HFFc6 (cell line): ENCODE data around the gene AKAP6. TPM values are rescaled to one million over a fixed set of nuclear protein-coding genes. Genes with fewer than 3 reads are reported as not detected.
"Not testable (repeated sequence)": the region's sequence is repeated elsewhere in the genome, so short reads cannot be mapped to it uniquely, and the experiment has no call there.

Experiments
- DNase-seq: peaks from one replicate; pipeline ENCODE4 v3.0.0-alpha.2; 2018
- H3K27ac Mint-ChIP-seq: 2 replicates; pipeline ENCODE4 v1.8.0; 2020; ENCODE audit warnings: mild to moderate bottlenecking, mixed read lengths
- H3K27me3 Mint-ChIP-seq: 2 replicates; pipeline ENCODE4 v1.8.0; 2021; ENCODE audit warnings: mild to moderate bottlenecking, moderate library complexity, mixed read lengths; ENCODE audit not compliant: insufficient read depth
- H3K36me3 Mint-ChIP-seq: 2 replicates; pipeline ENCODE4 v1.8.0; 2021; ENCODE audit warnings: low read depth, mixed read lengths
- H3K4me1 Mint-ChIP-seq: 2 replicates; pipeline ENCODE4 v1.8.0; 2020; ENCODE audit warnings: low read depth, mixed read lengths
- H3K4me3 Mint-ChIP-seq: 2 replicates; pipeline ENCODE4 v1.8.0; 2020; ENCODE audit warnings: mild to moderate bottlenecking, moderate library complexity, mixed read lengths
- H3K9me3 Mint-ChIP-seq: 2 replicates; pipeline ENCODE4 v1.8.0; 2020; ENCODE audit warnings: mild to moderate bottlenecking, mixed read lengths
- total RNA-seq, 6 experiments: library from RNA; stranded (reverse); fragmentation: NEBNext Ultra II Directional; extraction: Animal tissue kit (Norgen Biotek cat#: 25700); gene quantifications; 2 replicates in 1 of 6; 3 replicates in 5 of 6; pipeline ENCODE4 v1.2.3, GENCODE V29; 2021
- TF ChIP-seq, protein P1 (sequence below): fragments of 200-600 bp; sonication (generic); IDR thresholded peaks from 2 replicates; pipeline ENCODE4 v1.5.0; 2021; ENCODE audit warnings: antibody characterized with exemption, mild to moderate bottlenecking

AKAP6 gene
- total RNA-seq, 6 experiments from 2014 or later: 6.1 to 9.8 (median 6.5) TPM

- H3K36me3 Mint-ChIP-seq: no peaks in the 10 kb centered on the region
- H3K4me1 Mint-ChIP-seq: peaks cover 23% of the 10 kb centered on the region
- no peak overlapping the region; the same call in none of the 2 replicates for H3K27ac Mint-ChIP-seq
- H3K4me3 Mint-ChIP-seq: peak overlapping the region; percentile 55
- H3K9me3 Mint-ChIP-seq: no peaks in the 10 kb centered on the region
- DNase-seq: peak; percentile 97
- H3K27me3 Mint-ChIP-seq: no peaks in the 10 kb centered on the region; the same call in 1 of the 2 replicates
- TF ChIP-seq, protein P1, sequence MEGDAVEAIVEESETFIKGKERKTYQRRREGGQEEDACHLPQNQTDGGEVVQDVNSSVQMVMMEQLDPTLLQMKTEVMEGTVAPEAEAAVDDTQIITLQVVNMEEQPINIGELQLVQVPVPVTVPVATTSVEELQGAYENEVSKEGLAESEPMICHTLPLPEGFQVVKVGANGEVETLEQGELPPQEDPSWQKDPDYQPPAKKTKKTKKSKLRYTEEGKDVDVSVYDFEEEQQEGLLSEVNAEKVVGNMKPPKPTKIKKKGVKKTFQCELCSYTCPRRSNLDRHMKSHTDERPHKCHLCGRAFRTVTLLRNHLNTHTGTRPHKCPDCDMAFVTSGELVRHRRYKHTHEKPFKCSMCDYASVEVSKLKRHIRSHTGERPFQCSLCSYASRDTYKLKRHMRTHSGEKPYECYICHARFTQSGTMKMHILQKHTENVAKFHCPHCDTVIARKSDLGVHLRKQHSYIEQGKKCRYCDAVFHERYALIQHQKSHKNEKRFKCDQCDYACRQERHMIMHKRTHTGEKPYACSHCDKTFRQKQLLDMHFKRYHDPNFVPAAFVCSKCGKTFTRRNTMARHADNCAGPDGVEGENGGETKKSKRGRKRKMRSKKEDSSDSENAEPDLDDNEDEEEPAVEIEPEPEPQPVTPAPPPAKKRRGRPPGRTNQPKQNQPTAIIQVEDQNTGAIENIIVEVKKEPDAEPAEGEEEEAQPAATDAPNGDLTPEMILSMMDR: no peak
Measured at GRCh38 chr14:32372154-32372553, 43.1 kb downstream of the AKAP6 start.

GRCh38 chr14:32373174-32373573 lies 44.1 kb downstream of the AKAP6 start:
- not testable (repeated sequence) for H3K27ac Mint-ChIP-seq, DNase-seq
- peaks cover 13% of the 10 kb centered on the region for H3K4me1 Mint-ChIP-seq

DNA sequence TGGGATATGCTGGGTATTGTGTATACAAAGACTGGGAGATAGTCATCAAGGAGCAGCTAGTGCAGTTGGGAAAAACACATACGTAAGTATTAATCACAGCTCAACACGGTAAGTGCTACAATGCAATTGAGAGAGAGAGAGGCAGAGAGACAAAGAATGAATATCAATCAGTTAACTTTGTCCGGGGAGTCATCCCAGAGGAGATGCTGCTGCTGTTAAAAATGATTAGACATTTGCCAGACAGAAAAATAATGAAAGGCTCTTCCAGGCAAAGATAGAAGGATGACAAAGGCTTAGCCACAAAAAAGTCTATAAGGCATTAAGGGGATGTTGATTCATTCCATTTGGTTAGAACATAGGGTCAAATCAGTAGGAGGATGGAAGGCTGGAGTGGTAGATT lies 45.1 kb downstream of the AKAP6 start:
- DNase-seq: peak; percentile 24
- no peaks in the 10 kb centered on the region; the same call in 1 of the 2 replicates for H3K27me3 Mint-ChIP-seq
- no peak overlapping the region for H3K4me3 Mint-ChIP-seq
- no peaks in the 10 kb centered on the region for H3K36me3 Mint-ChIP-seq
- TF ChIP-seq, protein P1: no peak
- no peaks in the 10 kb centered on the region for H3K9me3 Mint-ChIP-seq
- H3K4me1 Mint-ChIP-seq: peaks cover 5% of the 10 kb centered on the region
- no peak overlapping the region for H3K27ac Mint-ChIP-seq

More at GRCh38 chr14:32373174-32373573, 44.1 kb downstream of the AKAP6 start:
- H3K27me3 Mint-ChIP-seq, H3K4me3 Mint-ChIP-seq, H3K9me3 Mint-ChIP-seq, H3K36me3 Mint-ChIP-seq: not testable (repeated sequence)

DNA sequence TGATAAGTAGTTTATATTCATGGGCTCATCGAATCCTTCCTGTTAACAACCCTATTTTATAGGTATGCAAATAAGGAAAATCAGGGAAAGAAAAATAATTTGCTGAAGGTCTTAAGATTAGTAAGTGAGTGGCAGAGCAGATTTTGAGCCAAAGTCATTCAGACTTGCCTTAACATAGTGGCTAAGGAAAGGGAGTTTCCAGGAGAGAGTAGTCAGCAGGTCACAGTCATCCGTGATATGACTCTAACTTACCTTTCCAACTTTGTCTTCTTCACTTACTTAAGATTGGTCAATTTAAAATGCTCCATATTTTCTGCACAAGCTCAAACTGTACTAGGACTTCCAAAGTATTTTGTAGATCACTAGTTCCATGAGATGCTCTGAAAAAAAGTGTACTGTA lies 46.6 kb downstream of the AKAP6 start:
- Mint-ChIP-seq H3K9me3 (no peaks in the 10 kb centered on the region), H3K4me1 (peaks cover 10% of the 10 kb centered on the region), H3K4me3 (no peak overlapping the region), H3K27me3 (no peaks in the 10 kb centered on the region; the same call in 1 of the 2 replicates), H3K36me3 (no peaks in the 10 kb centered on the region), H3K27ac (no peak overlapping the region)
- TF ChIP-seq, protein P1: no peak
- no peak for DNase-seq

GRCh38 chr14:32377046-32377646 lies 48.0 kb downstream of the AKAP6 start:
- H3K4me3 Mint-ChIP-seq: no peak overlapping the region
- no peaks in the 10 kb centered on the region; the same call in 1 of the 2 replicates for H3K27me3 Mint-ChIP-seq
- TF ChIP-seq, protein P1: no peak
- no peaks in the 10 kb centered on the region for H3K36me3 Mint-ChIP-seq
- H3K4me1 Mint-ChIP-seq: peaks cover 16% of the 10 kb centered on the region
- no peaks in the 10 kb centered on the region for H3K9me3 Mint-ChIP-seq
- no peak for DNase-seq
- no peak overlapping the region for H3K27ac Mint-ChIP-seq

GRCh38 chr14:32378284-32378683 lies 49.2 kb downstream of the AKAP6 start:
- Mint-ChIP-seq H3K36me3 (no peaks in the 10 kb centered on the region), H3K27me3 (no peaks in the 10 kb centered on the region; the same call in 1 of the 2 replicates)

More at GRCh38 chr14:32378284-32378683, 49.2 kb downstream of the AKAP6 start:
- TF ChIP-seq, protein P1: no peak
- Mint-ChIP-seq H3K9me3 (no peaks in the 10 kb centered on the region), H3K4me1 (peaks cover 23% of the 10 kb centered on the region), H3K27ac (no peak overlapping the region), H3K4me3 (no peak overlapping the region)
- DNase-seq: no peak
